Stomach (tissue), 9 donors: Measurements from ENCODE around the gene HSF4. TPM values are rescaled to one million over a fixed set of nuclear protein-coding genes. Genes with fewer than 3 reads are reported as not detected.

ENCODE experiments used
- DNase-seq, 2 donors: peaks; one replicate each; pipeline versions ENCODE4 v3.0.0 to v3.0.0-alpha.2; 2013 to 2019
- H3K27ac ChIP-seq, 5 donors: fragments of 200-600 bp in 4 of 5; sonication (generic) in 4 of 5; one replicate each; pipeline ENCODE4 v1.5.1; 2013 to 2019; ENCODE audit warnings: mild to moderate bottlenecking in 1 of 5, moderate library complexity in 1 of 5
- H3K27me3 ChIP-seq, 3 donors: fragments of 200-600 bp; sonication (generic); one replicate each; pipeline ENCODE4 v1.5.1; 2017 to 2019; ENCODE audit warnings: mixed run types in 1 of 3
- H3K36me3 ChIP-seq, 4 donors: fragments of 200-600 bp; sonication (generic); 1 replicate in 3 of 4; 2 replicates in 1 of 4; pipeline ENCODE4 v1.5.1; 2016 to 2019
- H3K4me1 ChIP-seq, 4 donors: fragments of 200-600 bp; sonication (generic); one replicate each; pipeline ENCODE4 v1.5.1; 2016 to 2019
- H3K4me3 ChIP-seq, 4 donors: fragments of 200-600 bp; sonication (generic) in 3 of 4; one replicate each; pipeline ENCODE4 v1.5.1; 2016 to 2019; ENCODE audit warnings: mild to moderate bottlenecking in 1 of 4
- H3K9me3 ChIP-seq, 4 donors: fragments of 200-600 bp; sonication (generic); one replicate each; pipeline ENCODE4 v1.5.1; 2016 to 2019
- EP300 ChIP-seq: sonication (generic); formaldehyde crosslinking; IDR thresholded peaks from one replicate; pipeline ENCODE4 v1.6.1; 2017; ENCODE audit warnings: antibody characterized with exemption
- POLR2A ChIP-seq, 4 donors: fragments of 450-650 bp; IDR thresholded peaks; one replicate each; pipeline ENCODE4 v1.6.1; 2016; ENCODE audit warnings: antibody characterized with exemption in 4 of 4, control low read depth in 2 of 4, mild to moderate bottlenecking in 1 of 4, moderate library complexity in 1 of 4
- POLR2AphosphoS5 ChIP-seq, 3 donors: sonication (generic); formaldehyde crosslinking; IDR thresholded peaks; one replicate each; pipeline ENCODE4 v1.6.1; 2016; ENCODE audit warnings: antibody characterized with exemption in 3 of 3
- WGBS, 5 donors: extraction: QIAGEN DNeasy Blood & Tissue Kit in 3 of 5; methylation state at CpG; one replicate each; pipeline versions ENCODE4 v1.1.5 to v1.1.7; 2013 to 2018; 5-methylcytosine and 5-hydroxymethylcytosine counted together
- intact Hi-C: fragments of 100-400 bp; cut with DNase I; formaldehyde crosslinking; loops from one replicate; pipeline ENCODE4 v1.15.1; 2023; ENCODE audit warnings: low total_unique reads
- polyA plus RNA-seq, 3 donors: library from polyadenylated mRNA; stranded (reverse); fragments of 200-250 nt; gene quantifications; one replicate each; pipeline ENCODE4 v1.2.3, GENCODE V29; 2013
- total RNA-seq, 5 donors: library from RNA; depleted of rRNA; stranded (reverse); fragments of >200 nt; gene quantifications; one replicate each; pipeline versions ENCODE4 v1.1.0 to v1.2.3, GENCODE V29; 2014 to 2016
- TF ChIP-seq, protein P1 (sequence below), 7 experiments: fragments of 450-650 bp in 4 of 7; fragments of 200-600 bp in 3 of 7; sonication (generic) in 3 of 7; IDR thresholded peaks; one replicate each; pipeline ENCODE4 v1.5.1; 2016 to 2019; ENCODE audit warnings: antibody characterized with exemption in 7 of 7, control low read depth in 2 of 7, mild to moderate bottlenecking in 1 of 7
- donor health status: healthy with polysubstance abuse.
- donor health status: Bipolar disorder and iron deficiency.
- donor health status: healthy.

The HSF4 gene
- total and polyA plus RNA-seq, 8 donors = 9.5 to 630 (median 32.2) TPM

DNA sequence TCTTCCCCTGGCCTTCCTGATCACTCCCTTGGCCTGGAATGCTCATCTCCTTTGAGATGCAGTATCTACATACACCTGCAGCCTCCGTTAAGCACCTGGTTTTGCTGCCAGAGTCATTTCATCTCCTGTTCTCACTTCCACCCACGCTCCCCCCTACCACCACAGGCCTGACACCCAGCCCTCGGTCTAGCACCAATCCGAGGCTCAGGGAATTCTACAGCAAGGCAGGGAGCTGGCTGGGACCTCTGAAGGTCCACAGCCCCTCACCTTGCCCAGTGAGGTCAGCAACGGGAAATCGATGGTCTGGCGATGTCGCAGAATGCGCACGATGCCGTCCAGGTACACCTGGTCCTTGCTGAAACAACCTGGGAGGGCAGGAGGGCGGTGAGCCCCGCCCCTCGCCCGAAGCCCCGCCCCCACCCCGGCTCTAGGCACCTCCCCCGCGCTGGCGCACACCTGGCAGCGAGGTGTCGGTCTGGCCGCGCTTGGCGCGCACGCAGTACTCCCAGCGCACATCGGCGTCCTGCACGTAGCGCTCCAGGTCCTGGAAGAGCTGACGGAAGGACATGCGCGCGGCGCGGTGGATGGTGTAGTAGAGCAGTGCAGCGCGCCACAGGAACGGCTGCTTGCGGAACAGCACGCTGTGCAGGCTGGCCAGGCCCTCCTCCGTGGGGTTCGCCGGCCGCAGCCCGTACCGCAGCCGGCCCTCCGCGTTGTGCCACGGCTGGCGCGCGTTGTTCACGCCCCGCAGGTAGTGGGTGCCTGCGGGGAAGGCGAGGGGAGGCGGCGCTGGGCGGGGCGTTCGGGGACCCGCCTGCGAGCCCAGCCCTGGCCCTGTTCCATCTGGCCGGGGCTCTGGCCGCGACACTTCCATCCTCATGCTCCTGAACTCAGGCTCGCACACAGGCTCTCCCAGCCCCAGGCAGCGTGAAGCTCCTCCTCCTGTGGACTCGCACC, 13.5 kb downstream of the HSF4 start:
- Histone ChIP-seq H3K4me3 (peak overlapping the region; percentile 36 to 53 (median 48)), H3K36me3 (peaks cover 0 to 7% (median 1%) of the 10 kb centered on the region in 4 donors), H3K27me3 (peaks cover 0 to 18% (median 0%) of the 10 kb centered on the region in 3 donors), H3K9me3 (no peaks in the 10 kb centered on the region), H3K4me1 (peaks cover 37 to 87% (median 58%) of the 10 kb centered on the region in 4 donors), H3K27ac (peak overlapping the region; percentile 76 to 92 (median 85))
- intact Hi-C loops = no loop called here
- no peak for TF ChIP-seq POLR2A (IDR thresholded peaks at IDR 0.05)
- no peak for TF ChIP-seq EP300
- peak in 2 of 3 donors; percentile 80 to 87 for TF ChIP-seq POLR2AphosphoS5 (IDR thresholded peaks at IDR 0.05)
- TF ChIP-seq, protein P1, sequence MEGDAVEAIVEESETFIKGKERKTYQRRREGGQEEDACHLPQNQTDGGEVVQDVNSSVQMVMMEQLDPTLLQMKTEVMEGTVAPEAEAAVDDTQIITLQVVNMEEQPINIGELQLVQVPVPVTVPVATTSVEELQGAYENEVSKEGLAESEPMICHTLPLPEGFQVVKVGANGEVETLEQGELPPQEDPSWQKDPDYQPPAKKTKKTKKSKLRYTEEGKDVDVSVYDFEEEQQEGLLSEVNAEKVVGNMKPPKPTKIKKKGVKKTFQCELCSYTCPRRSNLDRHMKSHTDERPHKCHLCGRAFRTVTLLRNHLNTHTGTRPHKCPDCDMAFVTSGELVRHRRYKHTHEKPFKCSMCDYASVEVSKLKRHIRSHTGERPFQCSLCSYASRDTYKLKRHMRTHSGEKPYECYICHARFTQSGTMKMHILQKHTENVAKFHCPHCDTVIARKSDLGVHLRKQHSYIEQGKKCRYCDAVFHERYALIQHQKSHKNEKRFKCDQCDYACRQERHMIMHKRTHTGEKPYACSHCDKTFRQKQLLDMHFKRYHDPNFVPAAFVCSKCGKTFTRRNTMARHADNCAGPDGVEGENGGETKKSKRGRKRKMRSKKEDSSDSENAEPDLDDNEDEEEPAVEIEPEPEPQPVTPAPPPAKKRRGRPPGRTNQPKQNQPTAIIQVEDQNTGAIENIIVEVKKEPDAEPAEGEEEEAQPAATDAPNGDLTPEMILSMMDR (IDR thresholded peaks at IDR 0.05) = peak in 2 of 7 experiments; percentile 11 to 35
- DNase-seq = peak; percentile 88 to 94
- 3 to 24% (median 4%) methylated on average over 12 to 73 of the region's 73 CpGs for WGBS, 5 donors

DNA sequence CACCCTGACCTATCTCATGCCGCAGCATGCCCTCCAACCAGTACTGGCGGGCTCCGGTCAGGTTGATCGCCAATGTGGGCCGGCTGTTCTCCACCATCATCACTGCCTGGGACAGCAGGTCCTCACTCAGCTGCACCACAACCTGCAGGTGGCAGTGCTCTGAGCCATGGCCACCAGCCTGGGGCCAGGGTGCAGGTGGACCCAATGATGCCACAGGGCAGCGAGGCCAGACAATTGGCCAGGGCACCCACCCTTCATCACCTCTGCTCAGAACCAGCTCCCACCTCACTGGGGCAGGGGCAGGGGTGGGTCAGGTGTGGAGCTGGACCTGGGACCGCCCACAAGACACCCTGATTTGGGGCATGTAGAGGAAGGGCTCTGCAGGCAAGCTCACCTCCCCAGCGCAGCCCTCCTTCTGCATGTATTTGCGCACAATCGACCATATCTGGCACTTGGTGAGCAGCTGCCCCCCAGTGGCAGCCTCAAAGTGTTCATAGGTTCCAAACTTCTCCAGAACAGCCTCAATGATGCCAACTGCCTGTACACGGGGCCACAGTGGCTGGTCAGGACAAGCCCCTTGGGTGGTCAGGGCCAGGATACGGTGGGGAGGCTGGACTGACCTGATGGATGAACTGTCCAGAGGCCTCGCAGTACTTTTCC, 15.0 kb downstream of the HSF4 start:
- peaks cover 0 to 8% (median 0%) of the 10 kb centered on the region in 3 donors for H3K27me3 ChIP-seq
- H3K4me1 ChIP-seq = peaks cover 30 to 82% (median 51%) of the 10 kb centered on the region in 4 donors
- H3K4me3 ChIP-seq = no peak overlapping the region
- intact Hi-C loops = no loop called here
- no peaks in the 10 kb centered on the region for H3K9me3 ChIP-seq
- 84 to 94% (median 91%) methylated on average over 9 to 13 of the region's 13 CpGs for WGBS, 5 donors
- no peak overlapping the region for H3K27ac ChIP-seq
- TF ChIP-seq EP300 (no peak), POLR2AphosphoS5 (IDR thresholded peaks at IDR 0.05) (no peak), POLR2A (IDR thresholded peaks at IDR 0.05) (no peak)
- TF ChIP-seq, protein P1 (IDR thresholded peaks at IDR 0.05) = no peak
- no peak for DNase-seq
- H3K36me3 ChIP-seq = peaks cover 0 to 7% (median 1%) of the 10 kb centered on the region in 4 donors

DNA sequence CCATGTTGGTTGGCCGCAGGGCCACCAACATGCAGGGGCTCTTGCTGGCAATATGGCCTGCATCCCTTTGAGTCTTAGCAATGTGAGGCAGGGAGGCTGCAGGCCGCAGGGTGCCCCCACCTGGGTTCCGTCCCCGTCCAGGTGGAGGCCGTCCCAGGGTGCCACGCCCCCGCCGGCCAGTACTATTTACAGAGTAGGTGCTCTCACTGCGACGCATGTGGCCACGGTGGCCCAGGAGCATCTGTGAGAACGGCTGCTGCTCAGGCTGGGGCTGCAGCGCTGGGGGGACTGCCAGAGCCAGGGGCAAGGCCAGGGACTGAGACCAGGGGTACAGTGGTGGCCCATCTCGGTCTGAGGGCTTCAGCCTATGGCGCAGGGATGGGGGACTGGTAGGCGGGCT, 15.6 kb downstream of the HSF4 start:
- Histone ChIP-seq H3K4me3 (no peak overlapping the region), H3K36me3 (peaks cover 0 to 7% (median 1%) of the 10 kb centered on the region in 4 donors), H3K9me3 (no peaks in the 10 kb centered on the region), H3K4me1 (peaks cover 31 to 82% (median 52%) of the 10 kb centered on the region in 4 donors), H3K27ac (no peak overlapping the region), H3K27me3 (peaks cover 0 to 7% (median 0%) of the 10 kb centered on the region in 3 donors)
- TF ChIP-seq POLR2AphosphoS5 (IDR thresholded peaks at IDR 0.05) = no peak
- TF ChIP-seq, protein P1 (IDR thresholded peaks at IDR 0.05) = no peak
- no peak for TF ChIP-seq POLR2A (IDR thresholded peaks at IDR 0.05)
- TF ChIP-seq EP300 = no peak
- no peak for DNase-seq
- 80 to 92% (median 87%) methylated on average over 13 to 16 of the region's 16 CpGs for WGBS, 5 donors
- intact Hi-C loops = no loop called here

DNA sequence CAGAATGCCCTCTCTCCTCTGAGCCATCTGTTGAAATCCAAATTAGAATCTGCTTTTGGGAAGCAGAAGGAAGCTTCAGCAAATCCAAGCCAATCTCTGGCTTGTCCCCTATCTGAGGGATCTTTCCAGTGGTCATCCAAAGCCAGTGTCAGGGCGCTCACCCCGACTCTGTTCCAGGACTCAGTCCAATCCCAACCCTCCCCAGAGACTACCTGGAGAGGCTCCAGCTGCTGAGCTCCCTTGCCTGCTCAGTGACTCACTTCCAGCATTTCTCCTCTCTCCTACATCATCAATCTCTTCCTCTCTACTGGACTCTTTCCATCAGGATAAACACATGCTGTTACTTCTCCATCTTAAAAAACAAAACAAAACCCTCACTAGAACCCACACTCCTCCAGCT, 16.8 kb downstream of the HSF4 start:
- peak in 1 of 2 donors; percentile 64 for DNase-seq
- peaks cover 37 to 89% (median 58%) of the 10 kb centered on the region in 4 donors for H3K4me1 ChIP-seq
- peaks cover 0 to 5% (median 0%) of the 10 kb centered on the region in 4 donors for H3K36me3 ChIP-seq
- TF ChIP-seq POLR2AphosphoS5 (IDR thresholded peaks at IDR 0.05) = peak in 1 of 3 donors; percentile 36
- TF ChIP-seq EP300 = no peak
- TF ChIP-seq, protein P1 (IDR thresholded peaks at IDR 0.05) = no peak
- no peak for TF ChIP-seq POLR2A (IDR thresholded peaks at IDR 0.05)
- H3K27ac ChIP-seq = peak overlapping the region in 4 of 5 donors; percentile 63 to 97 (median 96)
- intact Hi-C loops = no loop called here
- no peaks in the 10 kb centered on the region for H3K9me3 ChIP-seq
- peaks cover 0 to 7% (median 0%) of the 10 kb centered on the region in 3 donors for H3K27me3 ChIP-seq
- H3K4me3 ChIP-seq = no peak overlapping the region
- whole genome bisulfite sequencing, 5 donors = 65 to 71% (median 66%) methylated on average over 2 of the region's 2 CpGs; no CpG with 5 or more reads in 1 of the 5 donors
